Stimulated activated CD4-positive, alpha-beta T cell treated with anti-CD3 and anti-CD28 coated beads, Interleukin-4, amount 100 ng/mL, for 48 hours (primary cell): ENCODE results near the gene HDAC9.

ENCODE experiments used
- DNase-seq, 2 donors: peaks; one replicate each; pipeline ENCODE4 v3.0.0-alpha.2; 2020; ENCODE audit warnings: low read depth in 2 of 2

HDAC9 gene

GRCh38 chr7:18495412-18496340 is at the start of gene HDAC9:
HDAC9 (plus strand) TSS chr7:18495749; CDS start chr7:18496303, 554 bp downstream.
- no peak for DNase-seq

- no peak for DNase-seq
These were observed 49.5 kb upstream of the HDAC9 start for GRCh38 chr7:18445916-18446520.

- no peak for DNase-seq
These were observed 45.5 kb upstream of the HDAC9 start for GRCh38 chr7:18450019-18450418.

- DNase-seq, result no peak
These were observed 39.9 kb upstream of the HDAC9 start for GRCh38 chr7:18455606-18456005.

GRCh38 chr7:18457832-18458231 is 37.7 kb upstream of the HDAC9 start:
- no peak for DNase-seq

GRCh38 chr7:18458830-18459229 is 36.7 kb upstream of the HDAC9 start:
- no peak for DNase-seq

GRCh38 chr7:18459484-18460245 is 35.9 kb upstream of the HDAC9 start:
- no peak for DNase-seq

- no peak for DNase-seq
These were observed 33.6 kb upstream of the HDAC9 start for GRCh38 chr7:18461785-18462467.

GRCh38 chr7:18464830-18465229 is 30.7 kb upstream of the HDAC9 start:
- DNase-seq, result no peak

- no peak for DNase-seq
These were observed 28.5 kb upstream of the HDAC9 start for GRCh38 chr7:18467011-18467410.

- DNase-seq, result no peak
These were observed 26.8 kb upstream of the HDAC9 start for GRCh38 chr7:18468795-18469194.

GRCh38 chr7:18469316-18469715 is 26.2 kb upstream of the HDAC9 start:
- no peak for DNase-seq

GRCh38 chr7:18471476-18472160 is 23.9 kb upstream of the HDAC9 start:
- DNase-seq, result no peak

GRCh38 chr7:18472161-18472483 is 23.4 kb upstream of the HDAC9 start:
- DNase-seq, result no peak

GRCh38 chr7:18473119-18473518 is 22.4 kb upstream of the HDAC9 start:
- DNase-seq, result no peak

- DNase-seq, result no peak
These were observed 20.6 kb upstream of the HDAC9 start for GRCh38 chr7:18474944-18475343.

- no peak for DNase-seq
These were observed 20.1 kb upstream of the HDAC9 start for GRCh38 chr7:18475488-18475887.

GRCh38 chr7:18481776-18482175 is 13.8 kb upstream of the HDAC9 start:
- no peak for DNase-seq

- no peak for DNase-seq
These were observed 7.5 kb upstream of the HDAC9 start for GRCh38 chr7:18488049-18488448.

GRCh38 chr7:18489624-18490023 is 5.9 kb upstream of the HDAC9 start:
- DNase-seq, result no peak

- no peak for DNase-seq
These were observed 3.7 kb upstream of the HDAC9 start for GRCh38 chr7:18491871-18492270.
